ENCODE measurements around the gene AGPAT2.

- TF ChIP-seq CTCF (IDR thresholded peaks at IDR 0.05) = no peak
- no peak for TF ChIP-seq POLR2A (IDR thresholded peaks at IDR 0.05)
Observed at GRCh38 chr9:136658849-136659535, 28.3 kb downstream of the AGPAT2 start.

All from body of pancreas (tissue), 4 donors.